GM23248 (cell line): ENCODE data around the gene TMEM184B.
"Not testable (repeated sequence)": the region's sequence is repeated elsewhere in the genome, so short reads cannot be mapped to it uniquely, and the experiment has no call there.

Experiments used
- EZH2 ChIP-seq: fragments of 200-600 bp; sonication (generic); IDR thresholded peaks from 2 replicates; pipeline ENCODE4 v1.6.1; 2018; ENCODE audit warnings: antibody characterized with exemption, mild to moderate bottlenecking; ENCODE audit not compliant: insufficient read depth, poor library complexity, severe bottlenecking
- EZH2phosphoT487 ChIP-seq: fragments of 200-600 bp; sonication (generic); IDR thresholded peaks from 2 replicates; pipeline ENCODE4 v1.6.1; 2018; ENCODE audit warnings: antibody characterized with exemption, moderate library complexity, mild to moderate bottlenecking, low read depth; ENCODE audit not compliant: insufficient read depth

GRCh38 chr22:38233856-38234255 lies 39.0 kb downstream of the TMEM184B start:
- not testable (repeated sequence) for TF ChIP-seq EZH2, EZH2phosphoT487
